ENCODE results near the gene PCBD1.

DNA sequence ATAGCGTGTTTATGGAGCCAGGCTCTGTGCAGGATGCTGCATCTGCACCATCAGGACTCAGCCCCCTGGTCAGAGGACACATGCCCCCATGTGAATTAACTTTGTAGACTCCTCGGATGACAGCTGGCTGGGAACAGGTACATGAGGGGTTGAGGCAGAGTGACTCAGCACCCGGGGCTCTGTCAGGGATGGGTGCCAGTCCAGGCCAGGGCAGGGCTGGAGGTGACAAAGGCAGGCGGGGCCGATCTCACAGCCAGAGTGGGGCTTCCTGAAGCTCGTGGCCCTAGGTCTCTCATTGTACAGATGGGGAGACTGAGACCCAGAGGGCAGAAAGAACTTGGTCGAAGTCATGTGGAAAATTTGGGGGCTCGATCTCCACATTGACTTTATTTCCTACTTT lies 35.3 kb upstream of the PCBD1 start:
- TF ChIP-seq, protein P1, sequence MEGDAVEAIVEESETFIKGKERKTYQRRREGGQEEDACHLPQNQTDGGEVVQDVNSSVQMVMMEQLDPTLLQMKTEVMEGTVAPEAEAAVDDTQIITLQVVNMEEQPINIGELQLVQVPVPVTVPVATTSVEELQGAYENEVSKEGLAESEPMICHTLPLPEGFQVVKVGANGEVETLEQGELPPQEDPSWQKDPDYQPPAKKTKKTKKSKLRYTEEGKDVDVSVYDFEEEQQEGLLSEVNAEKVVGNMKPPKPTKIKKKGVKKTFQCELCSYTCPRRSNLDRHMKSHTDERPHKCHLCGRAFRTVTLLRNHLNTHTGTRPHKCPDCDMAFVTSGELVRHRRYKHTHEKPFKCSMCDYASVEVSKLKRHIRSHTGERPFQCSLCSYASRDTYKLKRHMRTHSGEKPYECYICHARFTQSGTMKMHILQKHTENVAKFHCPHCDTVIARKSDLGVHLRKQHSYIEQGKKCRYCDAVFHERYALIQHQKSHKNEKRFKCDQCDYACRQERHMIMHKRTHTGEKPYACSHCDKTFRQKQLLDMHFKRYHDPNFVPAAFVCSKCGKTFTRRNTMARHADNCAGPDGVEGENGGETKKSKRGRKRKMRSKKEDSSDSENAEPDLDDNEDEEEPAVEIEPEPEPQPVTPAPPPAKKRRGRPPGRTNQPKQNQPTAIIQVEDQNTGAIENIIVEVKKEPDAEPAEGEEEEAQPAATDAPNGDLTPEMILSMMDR (conservative IDR thresholded peaks at IDR 0.05), result no peak
- TF ChIP-seq ZFX (IDR thresholded peaks at IDR 0.05), result no peak

Data from C4-2B (cell line).